GM21786 (cell line): Measurements from ENCODE around the gene HAUS2.

Source experiments
- ATAC-seq: cut with Tn5 transposase; IDR thresholded peaks from one replicate; pipeline ENCODE4 v1.9.1; 2021; ENCODE audit not compliant: unreplicated experiment

The HAUS2 gene

GRCh38 chr15:42605796-42606195 is 57.2 kb downstream of the HAUS2 start:
- no peak for ATAC-seq

- ATAC-seq, result peak; percentile 65
Measured at GRCh38 chr15:42608110-42608531, 59.5 kb downstream of the HAUS2 start.

GRCh38 chr15:42608752-42609488 is 60.3 kb downstream of the HAUS2 start:
- ATAC-seq, result no peak

GRCh38 chr15:42611532-42611931 is 62.9 kb downstream of the HAUS2 start:
- no peak for ATAC-seq

- ATAC-seq, result no peak
Measured at GRCh38 chr15:42612367-42612912, 63.8 kb downstream of the HAUS2 start.

GRCh38 chr15:42616107-42616506 is 67.5 kb downstream of the HAUS2 start:
- no peak for ATAC-seq
